ENCODE data around the gene LMX1B.

The LMX1B gene

DNA sequence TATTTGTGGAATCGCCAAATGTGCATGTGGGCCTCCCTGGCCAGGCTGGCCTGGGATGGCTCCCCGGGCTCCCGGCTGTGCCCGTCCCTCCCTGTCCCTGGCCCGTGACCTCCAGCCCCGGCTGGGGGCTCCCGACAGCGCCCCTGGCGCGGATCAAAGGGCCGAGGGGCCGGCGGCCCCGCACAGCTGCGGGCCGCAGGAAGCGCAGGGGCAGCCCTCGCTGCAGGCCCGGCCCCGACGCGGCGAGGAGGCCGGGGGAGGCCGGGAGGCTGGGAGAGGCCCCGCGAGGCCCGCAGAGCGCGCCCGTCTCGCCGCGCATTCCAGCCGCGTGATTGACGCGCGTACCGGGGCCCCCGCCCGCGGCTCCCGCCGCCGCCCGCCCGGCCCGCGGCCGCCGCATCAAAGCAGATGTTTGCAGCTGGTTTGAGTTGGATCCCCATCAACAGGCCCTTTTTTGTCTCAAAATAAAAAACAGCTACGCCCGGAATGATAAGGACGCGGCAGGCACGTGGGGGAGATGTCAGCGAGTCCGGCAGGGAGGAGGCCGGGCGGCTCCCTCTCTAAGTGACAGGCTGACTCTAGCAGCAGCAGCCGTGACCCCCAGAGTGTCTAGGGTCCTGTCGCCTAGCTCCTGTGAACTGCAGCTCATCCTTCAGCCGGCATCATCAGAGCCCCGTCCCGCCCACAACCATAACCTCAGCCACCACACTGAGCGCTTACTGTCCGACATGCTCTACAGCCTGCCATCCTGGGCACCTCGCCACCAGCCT lies 69.4 kb downstream of the LMX1B start:
- DNase-seq: no peak

DNA sequence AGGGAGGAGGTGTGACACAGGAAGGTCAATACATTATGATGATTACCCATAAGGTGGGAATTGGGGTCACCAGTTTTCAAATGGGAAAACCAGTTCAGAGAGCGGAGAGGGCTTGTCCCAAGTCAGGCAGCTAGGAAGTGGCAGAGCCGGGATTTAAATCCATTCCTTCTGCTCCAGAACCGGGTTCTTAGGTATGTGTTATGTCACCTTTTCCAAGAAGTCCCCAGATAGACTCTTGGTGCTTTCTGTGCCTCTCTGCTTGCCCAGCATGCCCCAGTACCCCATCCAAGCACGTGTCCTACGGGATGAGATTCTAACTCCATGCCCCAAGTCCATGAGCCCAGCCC lies 69.9 kb downstream of the LMX1B start:
- DNase-seq: no peak

DNA sequence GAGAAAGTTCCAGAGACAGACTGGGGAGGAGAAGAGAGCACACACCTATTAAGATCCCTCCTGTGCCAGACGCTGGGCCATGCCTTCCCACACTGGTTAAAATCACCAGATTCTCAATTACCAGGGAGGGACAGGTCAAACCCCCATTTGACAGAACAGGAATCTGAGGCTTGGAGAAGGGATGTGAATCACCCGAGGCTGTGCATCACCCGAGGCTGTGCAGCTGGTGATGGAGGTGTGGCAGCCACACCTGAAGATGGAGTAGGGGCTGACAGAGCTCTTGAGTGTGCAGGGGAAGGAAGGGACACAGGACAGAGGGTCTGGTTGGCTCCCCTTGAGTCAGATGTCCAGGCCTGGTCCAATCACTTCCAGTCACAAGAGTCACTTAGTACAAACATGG lies 70.6 kb downstream of the LMX1B start:
- no peak for DNase-seq

DNA sequence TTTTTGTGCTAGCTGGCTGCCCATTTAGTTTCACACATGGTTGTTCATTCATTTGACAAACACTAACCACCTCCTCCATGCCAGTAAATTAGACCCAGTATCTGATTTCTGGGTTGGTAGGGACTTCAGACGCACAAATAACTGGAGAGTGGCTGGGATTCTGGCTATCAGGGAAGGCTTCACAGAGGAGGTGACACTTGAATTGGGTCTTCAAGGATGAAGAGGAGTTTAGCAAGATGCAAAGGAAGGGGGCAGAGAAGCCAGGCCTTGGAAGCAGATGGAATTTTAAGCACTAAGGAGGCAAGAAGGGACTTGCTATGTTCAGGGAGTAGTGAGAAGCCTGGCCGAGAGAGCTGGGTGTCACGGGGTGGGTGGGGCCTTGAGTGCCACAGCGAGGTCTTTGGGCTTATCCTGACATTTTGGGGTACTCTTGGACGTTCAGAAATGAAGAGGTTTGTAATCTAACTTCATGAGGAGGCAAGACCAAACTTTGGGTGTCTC lies 71.3 kb downstream of the LMX1B start:
- DNase-seq: no peak

DNA sequence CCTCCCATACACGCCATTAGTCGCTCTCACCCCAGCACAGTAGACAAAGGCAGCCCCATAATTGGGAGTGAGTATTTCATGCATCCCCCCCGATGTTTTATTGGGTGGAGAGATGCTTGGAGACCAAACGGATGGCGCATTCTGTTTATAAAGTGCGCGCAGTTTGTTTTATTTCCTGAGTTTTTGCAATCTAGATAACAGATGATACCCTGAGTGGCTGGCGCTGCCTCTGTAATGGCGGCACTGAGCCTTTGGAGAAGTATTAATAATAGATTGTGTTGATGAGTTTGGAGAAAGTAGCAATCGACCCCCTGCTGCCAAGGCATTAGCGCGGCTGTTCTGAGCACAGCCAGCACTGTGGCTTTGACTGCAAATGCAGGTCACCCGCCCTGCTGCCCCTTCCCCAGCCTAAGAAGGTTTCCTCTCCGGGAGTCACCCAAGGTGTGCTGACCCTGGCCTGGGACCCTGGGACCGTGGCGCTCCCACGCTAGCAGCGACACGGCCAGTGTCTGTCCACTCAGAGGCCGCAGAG lies 74.3 kb downstream of the LMX1B start:
- no peak for DNase-seq

DNA sequence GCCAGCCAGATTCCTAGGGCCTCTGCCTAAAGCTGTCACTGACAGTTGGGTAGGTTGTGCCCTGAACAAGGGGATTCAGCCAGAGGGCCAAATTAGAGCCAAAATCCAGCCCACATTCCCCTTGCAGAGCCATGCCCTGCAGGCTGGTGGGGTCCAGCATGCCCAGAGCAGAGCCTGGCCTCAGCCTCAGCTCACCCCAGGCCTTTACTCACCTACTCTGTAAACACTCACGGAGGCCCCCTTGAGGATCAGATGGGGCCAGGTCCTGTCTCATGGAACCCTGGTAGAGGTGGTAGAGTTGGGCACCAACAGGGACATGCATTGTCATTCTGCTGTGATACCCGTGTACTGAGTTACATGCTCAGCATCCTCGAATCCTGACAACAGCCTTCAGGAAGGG lies 74.9 kb downstream of the LMX1B start:
- no peak for DNase-seq

DNA sequence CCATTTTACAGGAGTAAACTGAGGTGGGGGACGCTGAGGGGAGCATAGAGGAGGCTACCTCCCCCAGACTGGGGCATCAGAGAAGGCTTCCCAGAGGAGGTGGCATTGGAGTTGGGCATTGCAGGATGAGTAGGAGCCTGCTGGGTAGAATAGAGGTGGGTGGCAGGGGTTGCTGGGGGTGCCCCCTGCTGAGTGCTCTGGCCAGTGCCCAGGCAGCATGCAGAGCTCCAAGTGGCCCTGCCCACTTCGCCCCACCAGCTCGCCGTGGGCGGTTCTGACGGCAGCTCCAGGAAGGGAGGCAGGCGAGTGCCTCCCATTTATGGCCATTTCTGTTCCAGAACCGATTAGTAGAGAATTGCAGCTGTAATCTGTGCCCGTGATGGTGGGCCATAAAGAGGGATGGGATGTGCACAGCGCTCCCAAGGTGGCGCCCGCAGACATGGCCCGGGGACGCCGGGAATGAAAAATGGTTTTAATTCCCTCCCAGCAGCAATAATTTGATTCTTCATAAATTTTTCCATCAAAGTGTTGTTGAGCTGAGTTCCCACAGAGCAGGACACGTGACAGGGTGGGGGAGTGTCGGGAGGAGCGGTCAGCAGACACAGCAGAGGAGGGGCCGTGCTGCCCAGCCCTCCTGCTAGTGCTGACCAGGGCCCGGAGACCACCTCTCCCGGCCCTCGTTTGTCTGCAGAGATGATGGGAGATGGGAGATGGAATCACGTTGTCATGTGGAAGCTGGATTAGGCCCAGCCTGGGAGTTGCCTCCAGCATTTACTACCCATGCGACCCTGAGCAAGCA lies 75.5 kb downstream of the LMX1B start:
- no peak for DNase-seq

DNA sequence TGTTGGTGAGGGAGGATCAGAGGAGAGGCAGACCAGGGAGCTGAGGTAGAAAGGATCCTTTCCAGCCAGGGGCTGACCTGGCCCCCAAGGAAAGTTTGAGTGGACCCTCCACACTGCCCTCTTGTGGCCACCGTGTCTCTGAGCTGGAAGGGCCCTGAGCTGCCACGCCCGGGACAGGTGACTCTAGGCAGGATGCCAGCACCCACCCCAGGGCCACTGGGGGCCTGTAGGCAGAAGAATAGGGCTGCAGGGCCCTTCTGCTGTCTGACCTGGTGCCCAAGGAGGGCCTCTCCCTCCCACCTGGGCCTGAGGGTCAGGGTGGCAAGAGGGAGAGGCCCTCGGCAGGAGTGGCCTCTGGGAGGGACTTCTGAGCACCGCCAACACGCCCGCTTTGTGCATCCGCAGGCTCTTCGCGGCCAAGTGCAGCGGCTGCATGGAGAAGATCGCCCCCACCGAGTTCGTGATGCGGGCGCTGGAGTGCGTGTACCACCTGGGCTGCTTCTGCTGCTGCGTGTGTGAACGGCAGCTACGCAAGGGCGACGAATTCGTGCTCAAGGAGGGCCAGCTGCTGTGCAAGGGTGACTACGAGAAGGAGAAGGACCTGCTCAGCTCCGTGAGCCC lies 76.8 kb downstream of the LMX1B start:
- DNase-seq: no peak

DNA sequence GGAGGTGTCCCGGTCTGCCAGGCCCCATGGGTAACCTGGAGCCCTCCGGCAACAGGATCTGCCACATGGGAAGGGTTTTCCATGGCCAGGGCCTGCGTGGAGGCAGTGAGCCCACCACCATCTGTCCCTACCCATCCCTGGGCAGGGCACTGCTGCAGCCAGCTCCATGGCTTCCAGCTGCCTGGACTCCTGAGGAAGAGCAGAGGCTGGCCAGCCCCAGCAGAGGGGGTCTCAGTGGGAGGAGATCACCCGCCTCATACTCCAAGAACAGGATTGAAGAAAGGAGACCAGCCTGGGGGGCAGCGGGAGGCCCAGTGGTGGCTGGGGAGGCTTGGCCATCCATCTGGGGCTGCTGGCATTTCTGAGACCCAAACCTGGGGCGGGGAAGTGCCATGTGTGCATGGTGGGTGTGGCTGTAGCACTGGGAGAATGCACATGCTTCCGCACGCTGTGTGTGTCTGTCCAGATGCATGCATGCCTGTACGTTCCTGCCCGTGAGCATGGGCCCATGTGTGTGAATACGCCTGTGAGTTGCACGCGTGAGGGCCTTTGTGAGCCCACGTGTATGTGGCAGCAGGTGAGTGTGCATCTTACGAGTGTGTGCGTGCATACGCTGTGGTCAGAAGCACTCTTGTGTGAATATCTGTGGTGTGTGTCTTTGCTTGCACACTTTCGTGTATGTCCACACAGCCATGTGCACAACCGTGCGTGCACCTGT lies 78.5 kb downstream of the LMX1B start:
- no peak for DNase-seq

DNA sequence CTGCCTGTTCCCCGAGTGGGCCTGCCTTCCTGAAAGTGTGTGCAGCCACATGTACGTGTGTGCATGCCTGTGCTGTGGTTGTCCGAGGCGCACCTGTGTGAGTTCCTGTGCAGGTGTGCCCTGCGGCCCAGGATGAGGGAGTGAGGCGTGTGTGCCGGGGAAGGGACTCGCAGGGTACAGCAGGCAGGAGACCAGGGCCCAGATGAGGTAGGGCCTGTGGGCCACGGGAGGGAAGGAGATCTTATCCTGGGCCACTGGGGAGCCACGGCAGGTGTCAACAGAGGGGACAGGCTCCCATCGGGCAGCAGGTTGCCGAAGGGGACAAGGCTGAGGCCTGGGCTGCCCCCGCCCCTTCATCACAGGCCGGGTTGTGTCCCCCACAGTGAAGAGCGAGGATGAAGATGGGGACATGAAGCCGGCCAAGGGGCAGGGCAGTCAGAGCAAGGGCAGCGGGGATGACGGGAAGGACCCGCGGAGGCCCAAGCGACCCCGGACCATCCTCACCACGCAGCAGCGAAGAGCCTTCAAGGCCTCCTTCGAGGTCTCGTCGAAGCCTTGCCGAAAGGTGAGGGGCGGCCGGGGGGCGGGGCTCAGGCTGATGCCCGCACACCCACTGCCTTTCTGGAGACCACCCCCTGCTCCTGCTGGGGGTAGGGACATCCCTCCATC lies 79.2 kb downstream of the LMX1B start:
- no peak for DNase-seq

DNA sequence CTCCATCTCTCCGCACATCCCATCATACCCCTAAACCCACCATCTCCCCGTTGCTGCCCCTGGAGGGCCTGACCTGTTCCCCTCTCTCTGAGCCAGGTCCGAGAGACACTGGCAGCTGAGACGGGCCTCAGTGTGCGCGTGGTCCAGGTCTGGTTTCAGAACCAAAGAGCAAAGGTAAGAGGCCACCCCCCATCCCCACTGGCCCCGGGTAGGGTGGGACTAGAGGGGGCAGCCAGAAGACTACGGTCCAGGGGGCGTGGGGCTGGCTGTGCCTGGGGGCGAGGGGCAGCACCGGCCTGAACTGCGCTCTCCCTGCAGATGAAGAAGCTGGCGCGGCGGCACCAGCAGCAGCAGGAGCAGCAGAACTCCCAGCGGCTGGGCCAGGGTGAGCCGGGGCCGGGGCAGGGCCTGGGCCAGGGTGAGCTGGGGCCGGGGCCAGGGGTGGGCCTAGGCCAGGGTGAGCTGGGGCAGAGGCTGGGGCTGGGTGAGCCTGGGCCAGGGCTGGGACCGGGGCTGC lies 79.8 kb downstream of the LMX1B start:
- no peak for DNase-seq

DNA sequence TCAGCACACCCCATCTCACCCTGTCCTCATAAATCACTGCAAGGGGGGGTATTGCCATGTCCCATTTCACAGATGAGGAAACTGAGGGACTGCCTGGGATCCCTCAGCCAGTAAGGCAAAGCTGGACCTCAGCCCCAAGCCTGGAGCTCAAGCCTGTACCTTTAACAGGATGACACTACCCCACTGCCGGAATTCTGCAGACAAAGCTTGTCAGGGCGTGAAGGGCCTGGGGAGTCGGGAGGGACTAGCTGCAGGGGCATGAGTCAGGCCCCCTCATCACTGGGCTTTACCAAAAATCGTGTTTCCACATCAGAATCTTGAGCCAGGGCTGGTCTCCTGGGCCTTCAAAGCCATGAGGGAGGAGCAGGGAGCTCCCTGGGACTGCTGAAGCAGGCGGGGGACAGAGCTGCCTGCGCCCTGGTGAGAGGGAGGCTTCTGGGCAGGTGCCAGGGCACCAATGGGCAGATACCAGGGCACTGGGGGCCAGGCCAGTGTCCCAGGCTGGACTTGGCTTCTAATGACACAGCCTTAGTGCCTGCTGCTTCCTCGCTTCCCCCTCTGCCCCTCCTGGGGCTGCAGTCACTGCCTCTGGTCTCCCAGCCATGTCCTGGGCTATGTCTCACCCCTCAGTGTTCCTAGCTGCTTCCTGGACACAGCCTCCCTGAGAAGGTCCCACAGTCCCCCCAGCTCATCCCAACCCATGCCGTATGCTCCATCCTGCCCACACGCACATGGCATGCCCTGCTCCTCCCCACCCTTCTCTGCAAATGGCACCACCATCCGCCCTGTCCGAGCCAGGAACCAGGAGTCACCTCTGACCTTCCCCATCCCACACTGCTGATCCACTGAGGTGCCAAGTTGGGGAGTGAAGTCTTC lies 80.7 kb downstream of the LMX1B start:
- no peak for DNase-seq

DNA sequence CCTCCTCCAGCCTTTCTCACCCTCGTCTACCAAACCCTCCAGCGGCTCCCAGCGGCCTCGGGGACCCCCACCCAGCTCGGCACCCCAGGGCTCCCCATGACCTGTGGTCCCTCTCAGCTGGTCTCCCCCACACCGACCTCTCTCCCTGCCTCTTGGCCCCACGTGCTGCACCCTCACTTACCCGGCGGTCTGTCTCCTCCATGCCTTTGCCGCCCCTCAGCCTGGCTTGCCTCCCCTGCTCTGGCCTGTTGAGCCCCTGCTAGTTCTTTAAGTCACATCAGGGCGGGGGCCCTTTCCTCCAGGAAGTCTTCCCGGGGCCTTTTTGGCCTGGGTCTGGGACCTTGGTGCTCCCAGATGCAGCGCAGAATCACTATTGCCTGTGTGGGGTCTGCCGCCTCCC lies 81.5 kb downstream of the LMX1B start:
- no peak for DNase-seq

DNA sequence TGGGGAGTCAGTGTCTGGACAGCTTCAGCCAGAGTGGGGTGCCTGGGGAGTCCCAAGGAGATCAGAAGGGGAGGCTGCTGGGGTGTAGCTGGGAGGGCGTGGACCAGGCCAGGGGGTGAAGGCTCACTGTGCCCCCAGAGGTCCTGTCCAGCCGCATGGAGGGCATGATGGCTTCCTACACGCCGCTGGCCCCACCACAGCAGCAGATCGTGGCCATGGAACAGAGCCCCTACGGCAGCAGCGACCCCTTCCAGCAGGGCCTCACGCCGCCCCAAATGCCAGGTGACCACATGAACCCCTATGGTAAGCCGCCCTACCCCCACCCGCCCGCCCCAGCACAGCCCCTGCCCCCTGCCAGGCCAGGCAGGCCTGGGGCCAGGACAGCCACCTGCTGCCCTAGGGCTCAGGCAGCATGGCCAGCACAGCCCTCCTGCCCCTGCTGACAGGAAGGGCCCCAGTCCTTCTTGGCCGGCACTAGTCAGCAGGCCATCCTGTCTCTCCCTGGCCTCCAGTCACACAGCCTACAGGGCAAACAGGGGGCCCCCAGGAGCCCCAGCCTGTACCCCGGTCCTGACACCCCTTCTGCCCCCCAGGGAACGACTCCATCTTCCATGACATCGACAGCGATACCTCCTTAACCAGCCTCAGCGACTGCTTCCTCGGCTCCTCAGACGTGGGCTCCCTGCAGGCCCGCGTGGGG lies 82.1 kb downstream of the LMX1B start:
- no peak for DNase-seq

DNA sequence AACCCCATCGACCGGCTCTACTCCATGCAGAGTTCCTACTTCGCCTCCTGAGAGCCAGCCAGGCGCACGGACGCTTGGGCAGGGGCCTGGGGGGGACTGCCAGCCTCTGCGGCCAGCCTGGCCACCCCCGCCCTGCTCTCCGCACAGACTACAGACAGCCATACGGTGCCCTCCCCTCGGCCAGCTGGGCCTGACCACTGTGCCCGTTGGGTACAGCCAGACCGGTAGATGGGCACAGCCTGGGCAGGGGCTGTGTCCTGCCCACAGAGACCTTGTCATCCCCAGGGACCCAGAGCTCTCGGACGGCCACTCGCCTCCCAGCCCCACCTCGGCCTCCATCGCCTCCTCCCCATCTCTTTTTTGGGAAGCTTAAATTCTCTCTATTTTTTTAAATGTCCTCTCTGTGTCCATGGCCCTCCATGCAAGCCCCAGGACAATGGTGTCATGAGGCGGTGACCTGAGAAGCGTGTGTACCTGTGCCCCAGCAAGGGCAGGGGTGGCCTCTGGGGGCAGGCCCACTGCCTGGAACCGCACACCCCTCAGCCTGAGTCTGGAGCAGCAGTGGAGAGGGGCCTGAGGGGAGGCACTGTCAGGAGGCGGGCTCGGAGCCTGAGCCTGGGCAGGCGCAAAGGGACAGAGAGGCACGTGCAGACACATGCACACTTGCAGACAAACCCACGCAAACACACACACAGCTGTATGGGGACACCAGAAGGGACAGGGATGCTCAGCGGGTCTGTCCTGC lies 82.8 kb downstream of the LMX1B start:
- no peak for DNase-seq

DNA sequence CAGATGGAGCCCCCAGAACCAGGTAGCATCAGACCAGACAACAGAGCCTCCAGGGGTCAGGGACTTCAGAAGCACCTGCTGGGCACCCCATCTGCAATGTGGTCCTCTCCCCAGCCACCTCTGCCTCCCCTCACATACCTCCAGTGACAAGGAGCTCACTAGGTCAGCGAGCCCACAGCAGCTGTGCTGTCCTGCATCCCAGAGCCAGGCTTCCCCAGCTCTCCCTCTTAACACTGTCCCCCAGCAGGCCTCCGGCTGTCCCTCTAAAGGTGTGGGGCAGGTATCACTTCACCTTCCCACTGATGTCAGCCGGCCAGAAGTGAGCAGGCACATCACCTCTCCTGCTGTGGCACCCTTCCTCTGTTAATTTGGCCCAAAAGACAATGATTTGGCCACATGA lies 83.6 kb downstream of the LMX1B start:
- DNase-seq: no peak

DNA sequence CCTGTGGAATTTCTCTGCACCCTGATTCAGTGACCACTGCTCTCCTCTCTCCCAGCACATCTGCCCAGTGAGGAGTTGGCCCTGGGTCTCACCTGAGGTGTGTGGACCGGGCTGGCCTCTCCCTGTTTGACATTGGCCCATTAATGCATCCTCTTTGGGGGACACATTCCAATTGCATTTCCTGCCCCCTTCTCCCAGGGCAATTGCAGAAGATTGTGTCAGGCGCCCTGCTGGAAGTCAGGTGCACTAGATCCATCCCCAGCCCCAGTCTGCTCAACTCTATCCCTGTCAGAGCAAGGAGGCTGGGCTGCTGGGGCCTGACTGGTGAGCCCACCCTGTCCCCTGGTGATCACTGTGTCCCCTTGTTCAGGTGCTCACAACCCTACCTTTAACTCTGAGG lies 84.5 kb downstream of the LMX1B start:
- no peak for DNase-seq

DNA sequence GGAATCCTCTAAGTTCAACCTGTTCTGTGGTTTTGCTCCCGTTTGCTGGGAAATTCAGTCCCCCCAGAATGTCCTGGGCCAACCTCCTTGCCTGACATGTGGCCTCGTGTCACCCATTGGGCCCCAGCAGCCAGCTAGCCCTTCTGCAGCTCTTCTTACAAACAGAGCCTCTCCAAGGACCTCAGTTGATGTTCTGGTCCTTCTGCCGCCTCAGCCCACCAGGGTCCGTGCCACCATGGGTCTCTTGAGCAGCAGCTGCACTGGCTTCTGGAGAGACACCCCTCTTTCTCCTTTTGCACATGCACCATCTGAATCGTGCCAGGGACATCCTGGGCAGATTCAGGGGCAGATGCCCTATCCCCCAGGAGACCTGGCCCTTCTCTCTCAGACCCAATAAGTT lies 85.0 kb downstream of the LMX1B start:
- DNase-seq: no peak

DNA sequence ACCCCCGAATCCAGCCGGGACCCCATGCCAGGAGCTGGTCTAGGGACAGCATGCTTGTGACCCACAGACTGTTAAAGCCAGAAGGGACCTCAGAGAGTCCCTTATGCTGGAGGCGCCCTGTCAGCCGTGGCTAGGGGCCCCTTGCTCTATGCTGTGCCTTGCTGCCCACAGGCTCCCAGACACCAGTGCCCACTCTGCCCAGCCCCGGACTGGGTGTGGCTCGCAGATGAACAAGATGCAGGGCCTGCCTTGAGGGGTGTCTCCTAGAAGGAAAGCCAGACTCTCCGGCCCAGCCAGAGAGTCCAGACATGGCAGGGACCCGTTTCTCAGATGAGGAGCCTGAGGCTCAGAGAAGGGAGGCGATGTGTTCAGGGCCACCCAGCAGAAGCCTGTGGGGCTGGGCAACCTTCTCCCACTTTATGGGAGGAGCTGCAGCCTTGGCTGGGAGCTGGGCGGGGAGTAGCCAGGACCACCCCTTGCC lies 85.7 kb downstream of the LMX1B start:
- no peak for DNase-seq

DNA sequence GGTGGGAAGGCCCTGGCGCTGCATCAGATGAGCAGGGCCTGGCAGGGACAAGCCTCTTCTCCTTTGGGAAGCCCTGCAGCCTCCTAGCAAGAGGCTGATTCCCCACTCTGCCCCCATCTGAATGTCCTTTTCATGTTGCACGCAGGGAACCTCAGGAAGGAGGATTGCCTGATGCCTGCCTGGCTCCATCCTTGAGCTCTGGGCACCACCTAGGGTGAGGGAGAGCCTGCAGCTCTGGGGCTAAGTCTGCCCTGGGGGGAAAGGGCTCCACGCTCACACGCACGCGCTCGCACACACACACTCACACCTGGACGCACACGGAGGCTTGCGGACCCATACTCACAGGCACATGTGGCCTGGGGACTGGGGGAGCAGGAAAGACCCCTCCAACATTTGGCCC lies 86.6 kb downstream of the LMX1B start:
- DNase-seq: no peak

Data from bone marrow (tissue), 2 donors.